ENCODE measurements around the gene DEDD2.

The DEDD2 gene

GRCh38 chr19:42226886-42227285, 9.4 kb upstream of the DEDD2 start:
- no peak for DNase-seq

- no peak for DNase-seq
These were observed 8.3 kb upstream of the DEDD2 start for GRCh38 chr19:42225718-42226292.

DNA sequence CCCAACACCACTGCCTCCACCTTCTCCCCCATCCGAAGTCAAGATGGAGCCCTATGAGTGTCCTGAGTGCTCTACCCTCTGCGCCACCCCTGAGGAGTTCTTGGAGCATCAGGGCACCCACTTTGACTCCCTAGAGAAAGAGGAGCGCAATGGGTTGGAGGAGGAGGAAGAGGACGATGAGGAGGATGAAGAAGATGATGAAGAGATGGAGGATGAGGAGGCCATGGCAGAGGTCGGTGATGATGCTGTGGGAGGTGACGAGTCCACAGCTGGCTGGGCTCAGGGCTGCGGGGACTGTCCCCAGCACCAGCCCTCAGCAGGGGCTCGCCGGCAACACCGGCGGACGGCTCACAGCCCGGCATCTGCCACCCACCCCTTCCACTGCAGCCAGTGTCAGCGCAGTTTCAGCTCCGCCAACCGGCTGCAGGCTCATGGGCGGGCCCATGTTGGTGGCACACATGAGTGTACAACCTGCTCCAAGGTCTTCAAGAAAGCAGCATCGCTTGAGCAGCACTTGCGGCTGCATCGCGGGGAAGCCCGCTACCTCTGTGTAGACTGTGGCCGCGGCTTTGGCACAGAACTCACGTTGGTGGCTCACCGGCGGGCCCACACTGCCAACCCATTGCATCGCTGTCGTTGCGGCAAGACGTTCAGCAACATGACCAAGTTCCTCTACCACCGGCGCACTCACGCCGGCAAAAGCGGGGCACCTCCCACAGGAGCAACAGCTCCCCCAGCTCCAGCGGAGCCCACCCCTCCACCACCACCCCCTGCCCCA, 7.7 kb upstream of the DEDD2 start:
- no peak for DNase-seq

- no peak for DNase-seq
These were observed 3.2 kb upstream of the DEDD2 start for GRCh38 chr19:42220751-42221097.

GRCh38 chr19:42219812-42220750, 2.6 kb upstream of the DEDD2 start, which contains the start of gene ZNF526:
ZNF526 (plus strand) TSS chr19:42220312; CDS start chr19:42224404, 4,092 bp downstream.
- DNase-seq = peak; percentile 96

DNA sequence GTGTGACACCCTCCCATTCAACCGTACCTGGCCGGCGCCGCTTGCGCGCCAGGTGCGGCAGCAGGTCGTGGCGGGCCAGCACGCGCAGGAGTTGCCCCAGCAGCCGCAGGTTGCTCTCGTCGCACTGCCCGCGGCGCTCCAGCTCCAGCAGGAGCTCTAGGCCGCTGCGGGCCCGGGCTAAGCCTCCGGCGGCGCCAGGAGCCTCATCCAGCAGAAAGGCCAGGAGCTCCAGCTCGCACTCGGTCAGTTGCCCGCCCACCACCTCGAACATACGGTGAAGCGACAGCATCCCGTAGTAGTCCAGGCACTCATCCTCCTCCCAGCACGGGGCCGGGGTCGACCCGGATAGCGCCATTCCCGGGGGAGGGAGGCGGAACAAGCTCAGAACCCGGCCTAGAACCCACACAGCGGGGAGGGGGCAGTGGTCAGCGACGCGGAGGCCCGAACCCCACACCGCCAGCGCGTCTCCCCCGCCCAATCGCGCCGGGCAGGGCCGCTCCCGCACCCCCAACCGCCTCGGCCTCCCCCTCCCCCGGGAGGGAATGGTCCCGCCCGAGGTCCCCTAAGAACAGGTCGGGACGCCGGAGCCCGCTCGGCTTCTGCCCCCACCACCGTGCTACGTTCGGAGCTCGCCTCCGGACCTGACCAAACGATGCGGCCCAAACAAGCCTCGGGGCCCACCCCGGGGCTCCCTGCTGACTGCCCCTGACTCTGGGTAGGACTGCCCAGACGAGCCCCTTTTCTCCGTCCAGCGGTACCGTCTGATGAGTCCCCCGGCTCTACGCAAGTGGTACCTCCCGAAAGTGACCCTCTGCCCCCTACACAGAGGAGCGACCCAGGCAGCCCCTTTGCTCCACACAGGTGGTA, 591 bp downstream of the DEDD2 start:
- peak; percentile 44 for DNase-seq

- DNase-seq = no peak
These were observed 2.5 kb downstream of the DEDD2 start for GRCh38 chr19:42214810-42215485.

DNA sequence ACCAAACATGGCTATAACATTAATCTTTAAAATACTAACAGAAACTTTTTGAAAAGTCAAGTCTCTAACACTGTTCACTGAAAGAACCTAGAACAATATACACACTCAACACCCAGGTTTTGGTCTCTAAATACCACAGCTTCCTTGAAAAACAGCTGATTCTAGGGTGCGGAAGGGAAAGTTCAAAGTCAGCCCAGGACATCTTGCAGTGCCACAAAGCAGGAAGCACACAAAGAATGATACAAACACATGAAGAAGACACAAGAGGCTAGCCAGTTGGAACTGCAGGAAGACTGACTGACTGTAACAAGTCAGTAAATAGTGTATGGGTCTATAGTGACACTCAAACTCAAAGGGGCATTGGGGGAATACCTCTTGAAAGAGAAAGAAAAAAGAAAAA, 4.6 kb downstream of the DEDD2 start:
- no peak for DNase-seq

- DNase-seq = no peak
These were observed 8.9 kb downstream of the DEDD2 start for GRCh38 chr19:42208612-42209011.

DNA sequence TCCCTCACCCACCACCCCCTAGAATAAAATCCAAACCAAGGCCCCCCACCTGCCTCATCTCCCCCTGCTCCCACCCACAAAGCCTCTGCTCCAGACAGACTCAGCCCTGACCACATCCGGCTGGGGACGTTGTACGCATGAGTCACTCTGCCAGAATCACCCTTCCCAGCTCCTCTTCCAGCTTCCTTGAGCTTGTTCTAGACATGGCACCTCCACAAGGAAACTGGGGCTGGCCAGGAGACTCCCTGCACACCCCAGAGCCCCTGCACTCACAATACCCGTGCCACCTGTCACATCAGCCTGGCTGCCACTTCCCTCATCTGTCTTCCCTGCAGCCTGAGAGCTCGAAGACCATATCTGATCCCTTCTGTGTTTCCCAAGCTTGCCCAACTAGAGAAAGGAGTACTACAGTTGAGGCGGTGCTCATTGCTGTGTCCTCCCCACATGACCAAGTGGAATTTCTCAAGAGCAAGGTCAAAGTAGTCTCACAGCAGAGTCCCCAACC, 9.7 kb downstream of the DEDD2 start:
- no peak for DNase-seq

GRCh38 chr19:42206871-42207755, 10.4 kb downstream of the DEDD2 start:
- no peak for DNase-seq

GRCh38 chr19:42204664-42205063, 12.8 kb downstream of the DEDD2 start:
- DNase-seq = no peak

DNA sequence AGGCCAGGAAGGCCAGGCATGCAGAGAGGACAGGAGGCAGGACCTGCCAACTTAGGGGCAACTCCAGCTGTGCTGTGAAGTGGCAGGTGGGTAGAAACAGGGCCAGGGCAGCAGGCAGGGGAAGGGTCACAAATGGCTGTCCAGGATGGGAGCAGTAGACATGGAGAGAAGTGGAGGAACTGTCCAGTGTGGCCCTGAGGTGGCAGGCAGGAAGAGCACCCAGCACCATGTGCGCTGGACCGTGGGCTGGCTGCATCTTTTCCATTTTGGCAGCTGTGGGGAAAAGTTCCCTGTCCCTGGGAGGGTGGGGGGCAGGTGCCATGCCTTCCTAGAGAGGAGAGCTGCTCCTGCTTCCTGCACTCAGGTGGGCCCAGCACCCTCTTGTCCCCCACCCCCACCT, 13.8 kb downstream of the DEDD2 start:
- no peak for DNase-seq

- no peak for DNase-seq
These were observed 15.1 kb downstream of the DEDD2 start for GRCh38 chr19:42202290-42202880.

DNA sequence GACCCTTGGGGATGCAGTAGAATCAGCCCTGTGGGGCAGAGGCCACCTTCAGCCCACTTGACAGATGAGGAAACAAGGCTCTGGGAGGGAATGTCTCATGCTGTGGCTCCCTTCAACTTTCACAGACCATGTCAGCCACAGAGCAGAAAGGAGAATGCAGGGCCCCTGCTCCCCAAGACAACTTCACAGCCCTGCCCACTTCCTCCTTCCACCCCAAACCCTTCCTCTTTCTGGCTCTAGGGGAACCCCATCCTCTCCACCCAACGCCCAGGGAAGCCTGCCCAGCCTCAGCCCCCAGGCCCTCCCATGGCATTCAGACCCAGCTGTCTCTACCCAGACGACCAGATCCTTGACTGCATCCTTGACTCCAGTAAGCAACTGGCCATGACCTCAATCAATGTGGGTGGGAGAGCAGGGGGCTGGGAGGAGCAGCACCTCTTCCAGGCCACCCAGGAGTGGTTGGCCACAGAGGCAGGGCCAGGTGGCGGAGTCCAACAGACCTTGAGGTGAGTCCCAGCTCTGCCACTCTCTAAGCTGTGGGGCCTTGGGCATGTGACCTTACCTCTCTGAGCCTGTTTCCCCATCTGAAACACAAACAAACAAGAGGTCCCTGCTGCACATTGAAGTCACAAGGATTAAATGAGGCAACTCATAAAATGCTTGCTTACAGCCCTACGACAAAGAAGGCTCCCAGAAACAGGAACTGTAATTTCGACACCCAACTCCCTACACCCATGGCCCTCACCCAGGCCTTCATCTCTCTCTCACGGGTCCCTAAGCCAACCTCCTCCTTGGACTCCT, 15.8 kb downstream of the DEDD2 start:
- no peak for DNase-seq

DNA sequence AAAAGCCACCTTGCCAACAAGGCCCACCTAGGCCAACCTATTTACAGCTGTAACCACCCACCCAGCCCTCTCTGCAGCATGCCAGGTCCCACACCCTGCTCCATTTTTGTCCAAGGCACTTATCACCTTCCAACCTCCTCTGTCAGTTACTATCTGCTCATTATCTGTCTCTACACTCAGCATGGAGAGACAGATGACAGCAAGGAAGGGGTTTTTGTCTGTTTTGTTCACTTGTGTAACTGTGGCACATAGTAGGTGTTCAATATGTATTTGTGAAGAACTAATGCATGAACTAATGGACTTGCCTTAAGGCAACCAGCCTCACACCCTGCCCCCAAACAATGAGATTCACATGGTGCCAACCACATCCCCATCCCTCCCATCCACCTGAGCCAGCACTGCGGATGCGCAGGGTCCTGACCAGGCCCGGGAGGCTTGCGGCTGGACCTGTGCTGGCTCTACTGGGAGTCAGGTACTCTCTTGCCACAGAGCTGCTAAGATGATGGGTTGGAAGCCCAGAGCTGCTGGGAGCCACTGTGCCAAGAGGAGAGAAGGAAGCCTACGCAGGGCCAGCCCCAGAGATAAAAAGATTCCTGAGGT, 17.3 kb downstream of the DEDD2 start:
- no peak for DNase-seq

- DNase-seq = peak; percentile 51
These were observed 17.9 kb downstream of the DEDD2 start for GRCh38 chr19:42199440-42200115.

GRCh38 chr19:42198676-42199439, 18.6 kb downstream of the DEDD2 start:
- DNase-seq = peak; percentile 43
